Spleen (tissue), 7 donors: ENCODE measurements around the gene AHDC1.

ENCODE experiments used
- POLR2A ChIP-seq, 3 donors: fragments of 450-650 bp; IDR thresholded peaks; one replicate each; pipeline ENCODE4 v1.5.1; 2017; ENCODE audit warnings: antibody characterized with exemption in 3 of 3, mild to moderate bottlenecking in 1 of 3
- POLR2AphosphoS5 ChIP-seq, 3 donors: sonication (generic); formaldehyde crosslinking; IDR thresholded peaks; one replicate each; pipeline ENCODE4 v1.5.1; 2017; ENCODE audit warnings: antibody characterized with exemption in 3 of 3
- TF ChIP-seq, protein P1 (sequence below), 11 experiments: fragments of 200-600 bp in 7 of 11; fragments of 450-650 bp in 4 of 11; sonication (generic) in 4 of 11; IDR thresholded peaks in 8 of 11; conservative IDR thresholded peaks in 3 of 11; 1 replicate in 7 of 11; 2 replicates in 4 of 11; pipeline versions ENCODE4 v1.4.0 to v1.8.0; 2016 to 2021; ENCODE audit warnings: antibody characterized with exemption in 11 of 11, inconsistent platforms in 4 of 11, mild to moderate bottlenecking in 1 of 11
- donor health status: DM: no; HTN: no; CAD: no; lungs with moderate emphysema.
- donor health status: DM: no; HTN: no; CAD: no.
- donor health status: DM: no; HTN: no; CAD: no.

DNA sequence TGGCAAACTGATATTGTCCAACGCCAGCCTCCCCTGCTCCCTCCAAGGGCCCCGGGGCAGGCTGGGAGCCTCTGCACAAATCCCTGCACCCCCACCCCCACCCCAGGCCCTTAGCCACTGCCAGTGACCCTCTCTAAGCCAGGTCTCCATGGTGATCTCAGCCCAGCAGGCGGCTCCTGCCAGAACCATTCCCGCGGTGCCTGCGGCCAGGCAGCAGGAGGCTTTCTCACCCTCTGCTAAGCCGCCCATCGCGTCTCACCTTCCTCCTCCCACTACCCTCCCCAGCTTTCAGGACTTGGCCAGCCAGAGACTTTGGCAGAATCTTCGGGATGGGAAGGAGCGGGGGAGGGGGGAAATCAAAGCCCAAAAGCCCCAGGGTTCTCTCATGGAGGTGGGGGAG, 67.2 kb downstream of the AHDC1 start:
- TF ChIP-seq POLR2AphosphoS5 (IDR thresholded peaks at IDR 0.05) (peak in 1 of 3 donors; percentile 17), POLR2A (IDR thresholded peaks at IDR 0.05) (no peak)
- TF ChIP-seq, protein P1, sequence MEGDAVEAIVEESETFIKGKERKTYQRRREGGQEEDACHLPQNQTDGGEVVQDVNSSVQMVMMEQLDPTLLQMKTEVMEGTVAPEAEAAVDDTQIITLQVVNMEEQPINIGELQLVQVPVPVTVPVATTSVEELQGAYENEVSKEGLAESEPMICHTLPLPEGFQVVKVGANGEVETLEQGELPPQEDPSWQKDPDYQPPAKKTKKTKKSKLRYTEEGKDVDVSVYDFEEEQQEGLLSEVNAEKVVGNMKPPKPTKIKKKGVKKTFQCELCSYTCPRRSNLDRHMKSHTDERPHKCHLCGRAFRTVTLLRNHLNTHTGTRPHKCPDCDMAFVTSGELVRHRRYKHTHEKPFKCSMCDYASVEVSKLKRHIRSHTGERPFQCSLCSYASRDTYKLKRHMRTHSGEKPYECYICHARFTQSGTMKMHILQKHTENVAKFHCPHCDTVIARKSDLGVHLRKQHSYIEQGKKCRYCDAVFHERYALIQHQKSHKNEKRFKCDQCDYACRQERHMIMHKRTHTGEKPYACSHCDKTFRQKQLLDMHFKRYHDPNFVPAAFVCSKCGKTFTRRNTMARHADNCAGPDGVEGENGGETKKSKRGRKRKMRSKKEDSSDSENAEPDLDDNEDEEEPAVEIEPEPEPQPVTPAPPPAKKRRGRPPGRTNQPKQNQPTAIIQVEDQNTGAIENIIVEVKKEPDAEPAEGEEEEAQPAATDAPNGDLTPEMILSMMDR (IDR thresholded peaks at IDR 0.05 in 8 of 11, conservative IDR thresholded peaks at IDR 0.05 in 3 of 11): no peak
